ENCODE data around the gene FAM114A1.
"Not testable (repeated sequence)": the region's sequence is repeated elsewhere in the genome, so short reads cannot be mapped to it uniquely, and the experiment has no call there.

FAM114A1 gene

GRCh38 chr4:38904682-38905081 is 37.1 kb downstream of the FAM114A1 start:
- no peak for DNase-seq

DNA sequence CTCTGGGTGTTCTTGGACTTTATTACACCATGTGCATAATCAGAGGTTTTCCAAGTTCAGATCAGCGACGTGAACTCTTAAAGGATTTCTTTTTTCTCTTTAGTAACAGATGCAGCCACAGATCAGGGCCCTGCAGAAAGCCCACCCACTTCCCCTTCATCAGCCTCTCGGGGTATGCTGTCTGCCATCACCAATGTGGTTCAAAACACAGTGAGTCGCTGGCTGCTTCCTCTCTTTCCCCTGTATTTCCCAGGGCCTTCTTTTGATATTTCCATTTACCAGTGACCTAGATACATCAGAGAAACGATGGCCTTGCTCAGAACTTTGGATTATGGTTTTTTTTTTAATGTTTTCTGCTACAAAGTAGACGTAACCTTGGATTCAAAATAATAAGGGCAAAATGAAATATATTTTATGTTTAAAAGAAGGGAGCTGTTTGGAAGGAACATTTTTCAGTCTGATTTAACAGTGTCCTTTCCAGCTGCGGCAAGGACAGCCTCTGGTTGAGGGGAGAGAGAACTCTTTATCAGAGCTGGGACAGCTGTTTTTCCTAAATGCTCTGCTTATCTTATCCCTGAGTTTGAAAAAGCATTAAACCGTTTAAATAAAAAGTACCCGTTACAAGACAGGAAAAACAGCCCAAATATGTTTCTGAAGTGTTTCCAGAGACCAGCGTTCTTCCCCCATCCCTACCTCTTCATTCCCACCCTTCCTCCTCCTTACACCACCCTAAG is 38.2 kb downstream of the FAM114A1 start:
- DNase-seq: no peak

DNA sequence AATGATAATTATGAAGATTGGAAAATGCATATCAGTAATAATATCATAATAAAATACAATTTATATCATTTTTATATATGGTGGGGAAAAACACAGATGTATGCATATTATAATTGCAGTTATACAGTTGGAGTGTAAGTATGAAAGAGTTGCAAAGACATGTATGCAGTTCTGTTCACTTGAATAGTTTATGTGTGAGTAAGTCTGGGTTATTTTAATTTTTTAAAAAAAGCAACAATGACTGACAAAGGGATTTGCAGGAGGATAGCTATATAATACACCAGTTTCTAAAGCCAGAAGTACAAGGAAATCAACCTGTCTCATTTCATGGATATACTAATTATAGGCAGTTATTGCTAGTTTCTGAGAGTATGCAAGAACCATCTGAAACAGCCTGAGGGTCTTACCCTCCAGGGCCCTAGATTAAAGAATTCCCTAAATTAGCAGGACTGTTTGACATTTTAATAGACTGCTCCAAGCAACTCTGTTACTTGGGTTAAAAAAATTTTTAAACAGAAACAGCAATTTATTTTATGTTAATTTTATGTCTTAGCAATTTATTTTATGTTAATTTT is 40.2 kb downstream of the FAM114A1 start:
- DNase-seq: no peak

DNA sequence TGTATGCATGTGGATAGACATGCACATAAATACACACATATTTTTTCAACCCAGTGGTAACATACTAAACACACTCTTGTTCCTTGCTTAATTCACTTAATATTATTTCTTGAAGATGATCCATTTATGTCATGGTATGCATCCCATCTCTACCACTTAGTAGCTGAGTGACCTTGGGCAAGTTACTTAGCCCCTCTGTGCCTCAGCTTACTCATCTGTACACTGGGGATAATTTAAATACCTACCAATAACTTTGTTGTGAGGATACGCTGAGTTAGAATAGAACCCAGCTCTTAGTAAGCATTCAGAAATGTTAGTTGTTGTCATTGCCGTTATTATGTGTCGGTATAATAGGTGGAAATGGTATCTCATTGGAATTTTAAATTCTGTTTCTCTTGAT is 41.4 kb downstream of the FAM114A1 start:
- no peak for DNase-seq

DNA sequence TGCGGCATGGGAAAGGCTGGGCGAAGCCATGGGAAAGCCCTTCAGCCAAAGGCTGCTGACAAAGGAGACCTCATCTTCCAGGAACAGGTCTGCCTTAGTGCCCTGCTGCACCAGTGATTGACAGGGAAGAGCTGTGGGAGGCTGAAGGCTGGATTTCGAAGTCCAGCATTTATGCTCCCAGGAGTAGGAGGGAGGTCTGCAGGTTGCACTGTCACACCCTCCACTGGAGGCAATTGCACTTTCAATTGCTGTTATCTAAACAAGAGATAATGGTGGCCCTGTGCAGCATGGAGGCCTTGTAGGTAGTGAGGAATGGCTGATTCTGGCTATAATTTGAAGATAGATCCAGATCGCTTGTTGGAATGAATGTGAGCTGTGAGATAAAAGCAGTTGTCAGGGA is 43.7 kb downstream of the FAM114A1 start:
- DNase-seq: no peak

GRCh38 chr4:38914854-38915253 is 47.2 kb downstream of the FAM114A1 start:
- no peak for DNase-seq

- DNase-seq: not testable (repeated sequence)
Observed at GRCh38 chr4:38916267-38916666, 48.7 kb downstream of the FAM114A1 start.

DNA sequence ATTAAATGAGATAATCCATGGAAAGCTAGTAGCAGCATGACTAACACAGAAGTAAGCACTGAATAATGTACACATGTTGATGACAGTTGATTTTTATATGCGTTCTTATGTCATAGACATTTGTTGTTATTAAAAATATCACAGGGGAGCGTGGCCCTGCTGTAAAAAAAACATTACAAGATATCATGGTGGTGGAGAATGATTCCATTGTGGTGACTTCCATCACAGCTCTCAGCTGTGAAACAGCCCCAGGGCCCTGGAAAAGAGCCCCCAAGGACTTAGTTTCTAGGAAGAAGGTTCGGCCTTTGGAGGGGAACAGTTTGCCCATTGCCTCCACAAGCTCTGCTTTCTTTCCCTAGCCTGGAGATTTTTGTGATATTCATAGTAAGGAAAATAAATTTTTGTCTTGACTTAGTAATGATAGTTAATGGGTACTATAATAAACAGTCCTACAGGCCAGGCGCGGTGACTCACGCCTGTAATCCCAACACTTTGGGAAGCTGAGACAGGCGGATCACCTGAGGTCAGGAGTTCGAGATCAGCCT is 49.9 kb downstream of the FAM114A1 start:
- no peak for DNase-seq

GRCh38 chr4:38919494-38919893 is 51.9 kb downstream of the FAM114A1 start:
- no peak for DNase-seq

DNA sequence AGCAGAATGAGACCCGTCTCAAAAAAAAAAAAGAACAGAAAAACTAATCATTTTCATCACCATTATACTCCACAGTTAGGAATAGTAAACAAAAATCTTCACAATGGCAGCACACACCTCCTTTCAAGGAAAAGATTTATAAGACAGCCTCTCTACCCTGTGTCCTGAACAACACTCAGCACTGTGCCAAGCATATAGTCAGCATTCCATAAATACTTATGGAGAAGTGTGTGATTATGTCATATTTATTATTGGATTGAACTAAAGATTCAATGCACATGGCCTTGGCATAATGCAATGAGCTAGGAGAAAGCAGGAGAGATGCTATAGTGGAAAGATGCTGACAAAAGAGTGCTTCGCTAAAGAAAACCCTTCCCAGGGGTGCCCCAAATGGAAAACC is 52.6 kb downstream of the FAM114A1 start:
- DNase-seq: no peak

DNA sequence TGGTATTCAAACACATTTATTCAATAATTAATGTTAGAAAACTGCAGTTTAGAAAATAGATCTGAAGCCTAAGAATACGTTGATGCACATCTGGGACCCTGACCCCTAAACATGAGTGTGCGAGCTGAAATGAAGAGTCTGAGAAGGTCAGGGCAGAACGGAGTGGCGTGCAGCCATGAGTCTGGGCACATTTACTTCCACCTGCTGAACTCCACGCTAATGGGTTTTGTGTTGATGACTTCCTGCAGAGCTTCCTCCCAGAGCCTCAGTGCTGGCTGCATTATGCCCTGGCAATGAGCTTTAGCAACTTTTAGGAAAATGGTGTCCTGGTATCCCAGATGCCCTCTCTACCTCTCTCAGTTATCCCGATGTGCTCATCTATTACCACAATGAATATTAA is 53.1 kb downstream of the FAM114A1 start:
- DNase-seq: no peak

DNA sequence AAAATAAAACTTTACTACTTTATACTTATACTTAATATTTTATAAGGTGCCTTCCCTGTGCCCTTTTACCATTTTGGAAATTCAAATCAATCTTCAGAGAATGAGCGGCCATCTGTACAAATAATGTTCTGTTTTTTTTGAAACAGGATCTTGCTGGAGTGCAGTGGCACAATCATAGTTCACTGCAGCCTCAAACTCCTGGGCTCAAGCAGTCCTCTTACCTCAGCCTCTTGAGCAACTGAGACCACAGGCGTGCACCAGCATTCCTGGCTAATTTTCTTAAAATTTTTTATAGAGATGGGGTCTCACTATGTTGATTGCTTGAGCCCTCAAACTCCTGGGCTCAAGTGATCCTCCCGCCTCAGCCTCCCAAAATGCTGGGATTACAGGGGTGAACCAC is 53.5 kb downstream of the FAM114A1 start:
- no peak for DNase-seq

- no peak for DNase-seq
Observed at GRCh38 chr4:38923746-38924145, 56.1 kb downstream of the FAM114A1 start.

DNA sequence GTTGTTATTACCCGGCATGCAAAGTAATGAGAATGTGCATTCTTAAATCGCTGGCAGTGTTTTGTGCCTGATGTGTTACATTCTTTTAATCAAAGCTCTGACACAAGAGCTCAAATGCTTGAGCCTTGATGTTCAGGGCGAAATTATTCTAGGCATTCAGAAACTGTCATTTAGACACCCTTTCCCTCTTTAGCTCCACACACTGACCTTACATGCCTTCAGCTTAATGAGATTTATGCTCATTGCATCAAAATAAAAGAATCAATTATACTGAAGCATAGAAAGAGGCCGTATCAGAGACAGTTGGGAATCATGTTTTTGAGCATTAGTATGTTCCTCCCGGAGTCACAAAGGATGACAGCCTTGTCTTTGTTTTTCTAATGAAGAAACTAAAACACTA is 56.7 kb downstream of the FAM114A1 start:
- no peak for DNase-seq

DNA sequence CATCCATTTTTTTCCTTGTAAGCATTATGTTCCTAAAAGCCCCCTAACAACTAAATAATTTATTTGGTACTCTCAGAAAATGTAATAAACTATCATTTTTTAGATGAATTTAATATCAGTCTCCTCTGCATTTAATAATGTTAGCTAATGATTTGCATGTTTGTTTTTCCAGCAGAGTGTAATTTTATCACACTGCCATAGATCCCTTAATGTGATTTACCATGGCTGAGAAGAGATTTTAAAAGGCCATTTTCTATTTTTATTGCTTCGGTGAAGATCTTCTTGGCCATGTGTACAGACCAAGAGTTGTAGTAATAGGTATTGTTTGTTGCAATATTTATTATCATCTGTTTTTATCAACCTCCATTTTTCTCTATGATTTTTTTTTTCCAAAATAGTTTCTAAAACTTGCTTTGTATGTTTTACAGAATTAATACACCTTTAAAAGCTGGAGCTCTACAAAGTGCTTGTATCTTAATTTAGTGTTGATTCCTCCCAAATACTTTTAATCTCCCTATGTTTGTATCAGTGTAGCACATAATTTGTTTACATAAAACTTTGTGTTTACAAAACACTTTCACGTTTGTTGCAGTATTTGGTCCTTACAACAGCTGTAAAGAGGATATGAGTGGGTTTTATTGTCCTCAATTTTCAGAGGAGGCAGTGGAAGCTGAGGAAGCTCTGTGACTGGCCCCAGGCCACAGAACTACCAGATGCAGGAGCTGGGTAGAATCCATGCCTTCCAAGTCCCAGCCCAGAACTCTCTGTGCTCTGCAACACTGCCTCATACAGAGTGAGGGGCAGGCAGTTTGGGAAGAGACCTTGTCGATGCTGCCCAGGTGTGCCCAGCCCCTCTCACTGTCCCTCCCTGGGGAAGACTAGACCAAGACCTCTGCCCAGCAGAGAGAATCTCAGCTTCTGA is 58.1 kb downstream of the FAM114A1 start:
- no peak for DNase-seq

DNA sequence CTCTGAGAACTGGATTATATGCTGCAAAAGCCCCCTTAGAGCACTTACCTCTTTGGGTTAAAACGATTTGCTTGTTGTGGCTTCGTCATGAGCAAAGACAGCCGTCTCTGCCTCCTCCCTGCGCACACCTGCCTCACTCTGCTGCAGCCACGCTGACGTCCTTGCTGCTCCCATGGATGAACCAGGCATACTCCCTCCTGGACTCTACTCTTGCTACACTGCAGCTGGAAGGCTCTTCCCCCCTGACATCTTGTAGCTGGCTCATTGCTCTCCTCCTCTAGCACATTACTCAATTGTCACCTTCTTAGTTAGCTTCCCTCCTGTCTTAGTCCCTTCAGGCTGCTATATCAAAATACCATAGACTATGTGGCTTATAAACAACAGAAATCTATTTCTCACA is 59.3 kb downstream of the FAM114A1 start:
- no peak for DNase-seq

DNA sequence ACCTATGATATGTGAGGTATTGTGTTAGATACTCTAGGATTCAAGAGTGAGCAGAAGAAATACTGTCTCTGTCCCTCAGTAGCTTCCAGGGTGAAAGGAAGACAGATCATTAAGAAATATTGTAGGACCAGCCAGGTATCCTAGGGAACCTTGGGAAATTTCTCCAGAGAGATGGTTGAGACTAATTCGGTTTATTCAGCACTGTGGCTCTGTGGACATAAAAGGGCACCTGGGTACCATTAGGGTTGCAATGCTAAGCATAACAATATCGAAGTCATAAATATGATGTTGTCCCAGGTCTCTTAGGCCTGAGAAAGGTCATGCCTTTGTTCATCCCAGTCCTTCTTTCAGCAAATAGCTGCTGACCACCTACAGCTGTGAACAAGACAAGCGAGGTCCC is 61.0 kb downstream of the FAM114A1 start:
- no peak for DNase-seq

DNA sequence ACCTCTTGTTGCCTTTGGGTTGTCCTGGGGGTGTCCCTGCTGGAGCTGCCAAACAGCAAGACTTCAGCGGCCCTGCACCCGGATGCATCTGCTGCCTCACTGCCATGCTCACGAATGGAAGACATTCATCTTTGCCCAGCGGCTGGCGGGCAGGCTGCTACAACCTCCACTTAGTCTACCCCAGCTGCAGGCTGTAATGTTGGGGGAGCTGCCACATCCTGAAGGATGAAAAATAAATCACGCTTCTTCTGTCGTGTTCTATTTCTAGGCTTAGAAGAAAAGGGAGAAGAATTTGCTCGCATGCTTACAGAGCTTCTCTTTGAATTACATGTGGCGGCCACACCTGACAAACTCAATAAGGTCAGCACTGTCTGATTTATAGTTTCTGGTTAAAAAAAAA is 61.4 kb downstream of the FAM114A1 start:
- DNase-seq: no peak

DNA sequence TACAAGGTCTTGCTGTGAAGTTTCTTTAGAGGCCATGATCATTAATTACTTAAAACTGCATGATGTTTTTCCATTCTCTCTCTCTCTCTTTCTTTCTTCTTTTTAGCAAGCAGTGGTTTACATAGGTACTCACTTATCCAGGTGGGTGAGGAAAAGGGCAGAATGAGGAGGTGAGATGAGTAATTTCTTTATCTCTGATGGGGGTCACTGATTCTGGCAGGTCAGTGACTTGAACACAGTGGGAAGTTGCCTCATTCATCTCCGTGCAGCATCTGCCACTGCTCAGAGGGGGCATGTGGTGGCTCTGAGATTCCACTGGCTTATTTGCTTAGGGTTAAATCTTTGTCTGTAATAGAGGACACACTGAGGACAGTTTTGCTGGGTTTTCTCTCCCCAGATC is 62.6 kb downstream of the FAM114A1 start:
- DNase-seq: no peak

DNA sequence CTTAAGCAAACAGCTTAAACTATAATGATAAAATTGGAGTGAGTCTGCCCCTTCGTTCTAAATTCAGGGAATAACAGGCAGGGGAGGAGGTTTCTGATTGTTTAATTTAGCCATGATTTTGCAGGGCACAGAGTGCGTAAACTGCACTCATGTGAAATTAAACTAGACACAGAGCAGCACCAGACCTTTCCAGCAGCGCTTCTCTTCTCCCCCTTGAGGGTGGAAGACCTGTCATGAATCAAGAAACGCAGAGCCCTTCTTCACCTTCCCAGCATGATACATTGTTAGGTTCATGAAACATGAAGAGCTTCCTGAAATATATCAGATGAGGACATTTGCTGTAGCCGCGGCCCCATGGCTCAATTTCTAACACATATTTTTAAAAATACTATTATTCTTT is 63.1 kb downstream of the FAM114A1 start:
- no peak for DNase-seq

DNA sequence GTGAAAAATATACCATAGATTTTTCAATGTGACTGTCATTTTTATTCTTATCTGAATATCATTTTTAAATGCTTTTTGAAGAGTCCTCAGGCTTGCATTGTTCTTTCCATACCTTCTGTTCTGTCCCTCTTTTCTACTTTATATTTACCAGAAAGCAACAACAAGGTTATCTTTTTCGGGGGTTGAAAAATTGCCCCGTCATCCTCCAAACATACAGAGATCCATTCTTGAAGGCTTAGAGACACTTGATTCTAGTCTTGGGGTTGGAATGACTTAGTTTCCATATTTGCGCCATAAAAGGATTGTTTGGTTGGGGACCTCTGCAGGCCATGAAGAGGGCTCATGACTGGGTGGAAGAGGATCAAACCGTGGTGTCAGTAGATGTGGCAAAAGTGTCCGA is 63.5 kb downstream of the FAM114A1 start:
- DNase-seq: no peak

GRCh38 chr4:38935391-38936073 is 67.9 kb downstream of the FAM114A1 start:
- DNase-seq: no peak

- no peak for DNase-seq
Observed at GRCh38 chr4:38939165-38939564, 71.6 kb downstream of the FAM114A1 start.
